T-cell (primary cell): ENCODE results near the gene FCHSD2. TPM values are rescaled to one million over a fixed set of nuclear protein-coding genes. Genes with fewer than 3 reads are reported as not detected.
"Not testable (repeated sequence)": the region's sequence is repeated elsewhere in the genome, so short reads cannot be mapped to it uniquely, and the experiment has no call there.

Experiments used
- ATAC-seq, 4 experiments: fragments of 200-7000 bp in 3 of 4; fragments of 150-1000 bp in 1 of 4; cut with Tn5 transposase; replicated peaks in 1 of 4; 1 replicate in 3 of 4; 2 replicates in 1 of 4; pipeline ENCODE4 v1.10.0; 2021; ENCODE audit warnings: moderate library complexity in 3 of 4, mild to moderate bottlenecking in 2 of 4, moderate number of reproducible peaks in 1 of 4
- CTCF ChIA-PET, 2 donors: fragments of 300-600 bp; sonication (Branson Sonifier 250); formaldehyde crosslinking; loops; one replicate each; lab custom pipeline; 2022; ENCODE audit warnings: antibody characterized with exemption in 2 of 2; lab: Charles Lee
- POLR2A ChIA-PET, 2 donors: fragments of 300-600 bp; sonication (Branson Sonifier 250); formaldehyde crosslinking; loops; one replicate each; lab custom pipeline; 2022; ENCODE audit warnings: antibody characterized with exemption in 2 of 2; lab: Charles Lee
- DNase-seq, 35 experiments: peaks; one replicate each; pipeline versions ENCODE4 v3.0.0 to v3.0.0-alpha.2; 2013 to 2023
- H3K27ac ChIP-seq: one replicate; pipeline ENCODE4 v1.5.1; 2013; ENCODE audit warnings: low read length
- H3K27me3 ChIP-seq, 2 experiments: replicated peaks in 1 of 2; 1 replicate in 1 of 2; 2 replicates in 1 of 2; pipeline versions ENCODE4 v1.6.1 to v1.7.0; 2013; ENCODE audit warnings: low read length in 1 of 2, mixed read lengths in 1 of 2; ENCODE audit not compliant: control insufficient read depth in 2 of 2, insufficient read depth in 2 of 2; ENCODE audit errors: extremely low read depth in 1 of 2
- H3K36me3 ChIP-seq, 2 donors: 1 replicate in 1 of 2; 2 replicates in 1 of 2; pipeline versions ENCODE4 v1.6.1 to v1.7.0; 2013; ENCODE audit warnings: low read length in 1 of 2; ENCODE audit not compliant: control insufficient read depth in 2 of 2, insufficient read depth in 1 of 2; ENCODE audit errors: extremely low read depth in 1 of 2
- H3K4me1 ChIP-seq, 2 experiments: 1 replicate in 1 of 2; 2 replicates in 1 of 2; pipeline versions ENCODE4 v1.6.1 to v1.7.0; 2013; ENCODE audit warnings: low read length in 2 of 2, mixed read lengths in 1 of 2; ENCODE audit not compliant: insufficient read depth in 2 of 2, control insufficient read depth in 1 of 2; ENCODE audit errors: extremely low read depth in 1 of 2
- H3K4me3 ChIP-seq, 2 donors: 1 replicate in 1 of 2; 2 replicates in 1 of 2; pipeline versions ENCODE4 v1.5.1 to v1.7.0; 2013; ENCODE audit warnings: mild to moderate bottlenecking in 2 of 2, low read length in 1 of 2, moderate library complexity in 1 of 2; ENCODE audit not compliant: control insufficient read depth in 1 of 2; ENCODE audit errors: extremely low read depth in 1 of 2
- H3K9me3 ChIP-seq: 2 replicates; pipeline ENCODE4 v1.7.0; 2013
- H3K27ac Mint-ChIP-seq, 2 donors: one replicate each; pipeline ENCODE4 v1.8.0; 2020 to 2021; ENCODE audit warnings: mild to moderate bottlenecking in 2 of 2, mixed read lengths in 2 of 2
- H3K27me3 Mint-ChIP-seq, 2 donors: one replicate each; pipeline ENCODE4 v1.8.0; 2021 to 2022; ENCODE audit warnings: mixed read lengths in 2 of 2
- H3K36me3 Mint-ChIP-seq: one replicate; pipeline ENCODE4 v1.8.0; 2021; ENCODE audit warnings: mixed read lengths
- H3K4me1 Mint-ChIP-seq, 3 donors: one replicate each; pipeline ENCODE4 v1.8.0; 2020 to 2022; ENCODE audit warnings: mixed read lengths in 3 of 3, mild to moderate bottlenecking in 1 of 3
- H3K4me3 Mint-ChIP-seq, 3 donors: one replicate each; pipeline ENCODE4 v1.8.0; 2020 to 2022; ENCODE audit warnings: mild to moderate bottlenecking in 3 of 3, mixed read lengths in 3 of 3, moderate library complexity in 3 of 3
- H3K9me3 Mint-ChIP-seq, 3 donors: one replicate each; pipeline ENCODE4 v1.8.0; 2020 to 2022; ENCODE audit warnings: mixed read lengths in 3 of 3
- WGBS: methylation state at CpG from one replicate; pipeline ENCODE4 v1.1.5; 2013; ENCODE audit warnings: missing lambda C conversion rate; ENCODE audit not compliant: insufficient coverage; 5-methylcytosine and 5-hydroxymethylcytosine counted together
- total RNA-seq, 35 experiments: library from RNA in 6 of 35; stranded (reverse) in 6 of 35; fragments of 120-200 nt in 1 of 35; gene quantifications; one replicate each; pipeline versions ENCODE4 v1.2.1 to v1.2.4 and lab custom pipeline; 2013 to 2026

The FCHSD2 gene
- total RNA-seq, 5 donors from 2014 or later (not counting 1 experiment from before 2014, with no cell fraction given) = 37.0 to 53.8 (median 46.3) TPM

GRCh38 chr11:72807021-72807693, 335.0 kb downstream of the FCHSD2 start:
- Mint-ChIP-seq H3K27ac (no peak overlapping the region), H3K27me3 (no peaks in the 10 kb centered on the region), H3K4me3 (no peak overlapping the region), H3K9me3 (no peaks in the 10 kb centered on the region), H3K36me3 (peaks cover 19% of the 10 kb centered on the region), H3K4me1 (peaks cover 8 to 20% (median 13%) of the 10 kb centered on the region in 3 donors)
- CTCF ChIA-PET = no interaction called here
- POLR2A ChIA-PET = interaction anchor here in 1 of 2 donors (0.7 kb wide), 1 partner anchor 10 kb away, joined by 3 read pairs; no protein-coding TSS in a partner anchor
- Histone ChIP-seq H3K4me3 (no peak overlapping the region), H3K4me1 (peaks cover 0 to 6% of the 10 kb centered on the region in 2 experiments), H3K27ac (no peak overlapping the region), H3K36me3 (peaks cover 0 to 11% of the 10 kb centered on the region in 2 donors), H3K27me3 (no peaks in the 10 kb centered on the region), H3K9me3 (no peaks in the 10 kb centered on the region)
- DNase-seq (no peak), ATAC-seq (no peak)
- WGBS = 60% methylated on average over 1 of the region's 5 CpGs

- H3K9me3 Mint-ChIP-seq, H3K27me3 Mint-ChIP-seq, H3K9me3 ChIP-seq, H3K4me1 ChIP-seq, H3K4me3 Mint-ChIP-seq, ATAC-seq, H3K27me3 ChIP-seq, POLR2A ChIA-PET, H3K27ac Mint-ChIP-seq, H3K4me3 ChIP-seq, CTCF ChIA-PET, DNase-seq, H3K27ac ChIP-seq: not testable (repeated sequence)
- Mint-ChIP-seq H3K4me1 (peaks cover 3 to 14% (median 7%) of the 10 kb centered on the region in 3 donors), H3K36me3 (peaks cover 19% of the 10 kb centered on the region)
- H3K36me3 ChIP-seq = peaks cover 0 to 11% of the 10 kb centered on the region in 2 donors
- 100% methylated on average over 1 of the region's 1 CpG for WGBS
These were observed 335.7 kb downstream of the FCHSD2 start for GRCh38 chr11:72806378-72806777.

GRCh38 chr11:72805216-72805615, 336.9 kb downstream of the FCHSD2 start:
- H3K4me1 ChIP-seq = no peaks in the 10 kb centered on the region
- Mint-ChIP-seq H3K36me3 (peaks cover 14% of the 10 kb centered on the region), H3K9me3 (no peaks in the 10 kb centered on the region), H3K27ac (no peak overlapping the region), H3K4me3 (no peak overlapping the region), H3K4me1 (peaks cover 0 to 9% (median 1%) of the 10 kb centered on the region in 3 donors), H3K27me3 (no peaks in the 10 kb centered on the region)
- H3K27ac ChIP-seq = no peak overlapping the region
- CTCF ChIA-PET = no interaction called here
- H3K36me3 ChIP-seq = peaks cover 0 to 11% of the 10 kb centered on the region in 2 donors
- ATAC-seq (no peak), DNase-seq (no peak)
- no peaks in the 10 kb centered on the region for H3K27me3 ChIP-seq
- no peaks in the 10 kb centered on the region for H3K9me3 ChIP-seq
- no peak overlapping the region for H3K4me3 ChIP-seq
- WGBS = no CpG with 5 or more reads among the region's 6 CpGs
- POLR2A ChIA-PET = no interaction called here

- no peak overlapping the region for H3K4me3 Mint-ChIP-seq
- H3K36me3 ChIP-seq = no peaks in the 10 kb centered on the region
- WGBS = 100% methylated on average over 3 of the region's 6 CpGs
These were observed 339.3 kb downstream of the FCHSD2 start for GRCh38 chr11:72802822-72803221.

GRCh38 chr11:72799441-72799840, 342.7 kb downstream of the FCHSD2 start:
- ChIA-PET POLR2A (no interaction called here), CTCF (no interaction called here)
- Mint-ChIP-seq H3K27me3 (no peaks in the 10 kb centered on the region), H3K4me3 (no peak overlapping the region), H3K36me3 (no peaks in the 10 kb centered on the region), H3K9me3 (no peaks in the 10 kb centered on the region), H3K27ac (no peak overlapping the region), H3K4me1 (peaks cover 2 to 5% (median 4%) of the 10 kb centered on the region in 3 donors)
- no peaks in the 10 kb centered on the region for H3K9me3 ChIP-seq
- no peak overlapping the region for H3K4me3 ChIP-seq
- WGBS = no CpG with 5 or more reads among the region's 4 CpGs
- H3K36me3 ChIP-seq = no peaks in the 10 kb centered on the region
- ATAC-seq (no peak), DNase-seq (no peak)
- no peaks in the 10 kb centered on the region for H3K27me3 ChIP-seq
- no peak overlapping the region for H3K27ac ChIP-seq
- H3K4me1 ChIP-seq = peaks cover 0 to under 1% of the 10 kb centered on the region in 2 experiments

More at GRCh38 chr11:72802822-72803221, 339.3 kb downstream of the FCHSD2 start:
- no peak for ATAC-seq
- H3K4me1 ChIP-seq = no peaks in the 10 kb centered on the region
- H3K9me3 Mint-ChIP-seq = no peaks in the 10 kb centered on the region
- no peaks in the 10 kb centered on the region for H3K9me3 ChIP-seq
- H3K27me3 Mint-ChIP-seq = no peaks in the 10 kb centered on the region
- H3K27me3 ChIP-seq = no peaks in the 10 kb centered on the region
- H3K27ac Mint-ChIP-seq = no peak overlapping the region
- H3K4me3 ChIP-seq = no peak overlapping the region
- POLR2A ChIA-PET = no interaction called here
- DNase-seq = no peak
- H3K27ac ChIP-seq = no peak overlapping the region
- H3K36me3 Mint-ChIP-seq = peaks cover 5% of the 10 kb centered on the region
- CTCF ChIA-PET = interaction anchor here in 1 of 2 donors (0.7 kb wide), 1 partner anchor 78 kb away, joined by 3 read pairs; no protein-coding TSS in a partner anchor
- H3K4me1 Mint-ChIP-seq = peaks cover 0 to 5% (median 0%) of the 10 kb centered on the region in 3 donors

GRCh38 chr11:72798361-72798760, 343.8 kb downstream of the FCHSD2 start:
- no peaks in the 10 kb centered on the region for H3K9me3 ChIP-seq
- H3K4me3 ChIP-seq = no peak overlapping the region
- no peaks in the 10 kb centered on the region for H3K36me3 Mint-ChIP-seq
- no peaks in the 10 kb centered on the region for H3K27me3 Mint-ChIP-seq
- POLR2A ChIA-PET = interaction anchor here in 1 of 2 donors (0.7 kb wide), 1 partner anchor 12 kb away, joined by 3 read pairs; no protein-coding TSS in a partner anchor
- H3K36me3 ChIP-seq = no peaks in the 10 kb centered on the region
- H3K27me3 ChIP-seq = no peaks in the 10 kb centered on the region
- no peak overlapping the region for H3K4me3 Mint-ChIP-seq
- no peaks in the 10 kb centered on the region for H3K9me3 Mint-ChIP-seq
- H3K4me1 Mint-ChIP-seq = peaks cover 11 to 14% (median 13%) of the 10 kb centered on the region in 3 donors
- H3K27ac Mint-ChIP-seq = no peak overlapping the region
- ATAC-seq (no peak), DNase-seq (no peak)
- WGBS = no CpG with 5 or more reads among the region's 4 CpGs
- CTCF ChIA-PET = interaction anchor here in 1 of 2 donors (0.7 kb wide), 1 partner anchor 31 kb away, joined by 3 read pairs; no protein-coding TSS in a partner anchor
- H3K27ac ChIP-seq = no peak overlapping the region
- H3K4me1 ChIP-seq = peaks cover under 1 to 10% of the 10 kb centered on the region in 2 experiments
